WTC11 (cell line): ENCODE measurements around the gene ZNF615. TPM values are rescaled to one million over a fixed set of nuclear protein-coding genes. Genes with fewer than 3 reads are reported as not detected.

ENCODE experiments used
- ATAC-seq: fragments of 200-7000 bp; cut with Tn5 transposase; 2 replicates; pipeline ENCODE4 v1.10.0; 2021; ENCODE audit warnings: mild to moderate bottlenecking, moderate library complexity
- CTCF ChIA-PET: fragments of 300-600 bp; sonication (Branson Sonifier 250); formaldehyde crosslinking; loops from one replicate; lab custom pipeline; 2021; ENCODE audit warnings: antibody characterized with exemption; lab: Charles Lee
- POLR2A ChIA-PET: fragments of 350-600 bp; sonication (Branson Sonifier 250); formaldehyde crosslinking; loops from one replicate; lab custom pipeline; 2021; ENCODE audit warnings: antibody characterized with exemption; lab: Charles Lee
- DNase-seq: peaks from one replicate; pipeline ENCODE4 v3.0.0; 2021; ENCODE audit warnings: low spot score
- H3K27ac Mint-ChIP-seq: 2 replicates; pipeline ENCODE4 v1.8.0; 2021; ENCODE audit warnings: mixed read lengths
- H3K27me3 Mint-ChIP-seq: 2 replicates; pipeline ENCODE4 v1.8.0; 2021; ENCODE audit warnings: low read depth, mild to moderate bottlenecking, moderate library complexity, mixed read lengths
- H3K36me3 Mint-ChIP-seq: 2 replicates; pipeline ENCODE4 v1.8.0; 2021; ENCODE audit warnings: mixed read lengths
- H3K4me1 Mint-ChIP-seq: 2 replicates; pipeline ENCODE4 v1.8.0; 2022; ENCODE audit warnings: mixed read lengths
- H3K4me3 Mint-ChIP-seq: 2 replicates; pipeline ENCODE4 v1.8.0; 2021; ENCODE audit warnings: mild to moderate bottlenecking, moderate library complexity, mixed read lengths
- H3K9me3 Mint-ChIP-seq: 2 replicates; pipeline ENCODE4 v1.8.0; 2021; ENCODE audit warnings: mixed read lengths
- ATF3 ChIP-seq: sonication (generic); formaldehyde crosslinking; conservative IDR thresholded peaks from 2 replicates; pipeline ENCODE4 v1.8.1; 2022; ENCODE audit warnings: mild to moderate bottlenecking, missing genetic modification reagents
- CBFB ChIP-seq: sonication (generic); formaldehyde crosslinking; IDR thresholded peaks from 2 replicates; pipeline ENCODE4 v1.8.1; 2022; ENCODE audit warnings: mild to moderate bottlenecking, low read depth, missing genetic modification reagents
- E2F5 ChIP-seq: sonication (generic); formaldehyde crosslinking; IDR thresholded peaks from 2 replicates; pipeline ENCODE4 v1.8.1; 2022; ENCODE audit warnings: mild to moderate bottlenecking, moderate library complexity, missing genetic modification reagents
- FOXK1 ChIP-seq: sonication (generic); formaldehyde crosslinking; IDR thresholded peaks from 2 replicates; pipeline ENCODE4 v1.8.0; 2022; ENCODE audit warnings: mild to moderate bottlenecking, moderate library complexity, missing genetic modification reagents
- GRHL2 ChIP-seq: fragments of 250-450 bp; sonication (Bioruptor Pico); IDR thresholded peaks from 2 replicates; pipeline ENCODE4 v1.8.0; 2022; ENCODE audit warnings: mild to moderate bottlenecking, moderate library complexity; ENCODE audit not compliant: insufficient replicate concordance, severe bottlenecking
- NFATC4 ChIP-seq: fragments of 250-450 bp; sonication (Bioruptor Pico); IDR thresholded peaks from 2 replicates; pipeline ENCODE4 v1.9.0; 2021; ENCODE audit warnings: mild to moderate bottlenecking
- NR2C2 ChIP-seq: sonication (generic); formaldehyde crosslinking; IDR thresholded peaks from 2 replicates; pipeline ENCODE4 v1.8.0; 2022; ENCODE audit warnings: mild to moderate bottlenecking, missing genetic modification reagents
- NR3C1 ChIP-seq: sonication (generic); formaldehyde crosslinking; conservative IDR thresholded peaks from 2 replicates; pipeline ENCODE4 v1.8.1; 2023; ENCODE audit warnings: low read depth, mild to moderate bottlenecking, missing genetic modification reagents
- PRRX2 ChIP-seq: fragments of 250-450 bp; sonication (Bioruptor Pico); IDR thresholded peaks from 2 replicates; pipeline ENCODE4 v1.8.0; 2021; ENCODE audit warnings: mild to moderate bottlenecking
- ZBTB21 ChIP-seq: sonication (generic); formaldehyde crosslinking; IDR thresholded peaks from 2 replicates; pipeline ENCODE4 v1.8.1; 2023; ENCODE audit warnings: mild to moderate bottlenecking, missing genetic modification reagents, borderline replicate concordance
- ZNF138 ChIP-seq: sonication (generic); formaldehyde crosslinking; conservative IDR thresholded peaks from 2 replicates; pipeline ENCODE4 v1.8.1; 2022; ENCODE audit warnings: mild to moderate bottlenecking, moderate library complexity, missing genetic modification reagents
- ZNF317 ChIP-seq: sonication (generic); formaldehyde crosslinking; IDR thresholded peaks from 2 replicates; pipeline ENCODE4 v1.8.1; 2023; ENCODE audit warnings: low read depth, mild to moderate bottlenecking, moderate library complexity, missing genetic modification reagents, borderline replicate concordance
- ZNF416 ChIP-seq: fragments of 250-450 bp; sonication (Bioruptor Pico); IDR thresholded peaks from 2 replicates; pipeline ENCODE4 v1.9.0; 2021; ENCODE audit warnings: mild to moderate bottlenecking, inconsistent platforms
- ZNF425 ChIP-seq: fragments of 250-450 bp; sonication (Bioruptor Pico); conservative IDR thresholded peaks from 2 replicates; pipeline ENCODE4 v1.9.0; 2021; ENCODE audit warnings: mild to moderate bottlenecking
- total RNA-seq: library from RNA; stranded (reverse); gene quantifications from 3 replicates; pipeline ENCODE4 v1.2.3, GENCODE V29; 2021
- TF ChIP-seq, protein P1 (sequence below): sonication (generic); formaldehyde crosslinking; IDR thresholded peaks from 2 replicates; pipeline ENCODE4 v1.8.1; 2023; ENCODE audit warnings: mild to moderate bottlenecking, missing genetic modification reagents, borderline replicate concordance
- TF ChIP-seq, protein P2 (sequence below): fragments of 250-450 bp; sonication (Bioruptor Pico); IDR thresholded peaks from 2 replicates; pipeline ENCODE4 v1.9.0; 2021; ENCODE audit warnings: mild to moderate bottlenecking, borderline replicate concordance
- TF ChIP-seq, protein P3 (sequence below): sonication (generic); formaldehyde crosslinking; IDR thresholded peaks from 2 replicates; pipeline ENCODE4 v1.8.1; 2022; ENCODE audit warnings: missing genetic modification reagents, borderline replicate concordance

ZNF615 gene
- total RNA-seq, 1 experiment from 2014 or later: 11.9 TPM

DNA sequence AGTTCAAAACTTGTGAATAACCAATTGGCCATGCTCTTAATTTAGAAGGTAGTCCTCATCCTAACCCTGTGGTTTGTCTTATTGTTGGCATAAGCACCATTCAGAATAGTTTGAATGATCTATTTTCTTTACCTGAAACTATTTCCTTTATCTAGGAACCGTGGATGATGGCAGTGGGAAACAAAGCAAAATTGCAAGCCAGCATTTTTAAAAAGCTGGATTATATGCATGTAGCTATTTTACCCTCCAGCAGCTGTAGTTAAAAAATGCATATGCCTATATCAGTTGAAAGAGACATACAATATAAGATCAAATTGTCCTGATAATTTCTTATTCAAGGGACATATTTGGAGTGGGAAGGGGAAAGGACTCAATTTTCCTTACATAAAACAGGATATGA, 61.4 kb downstream of the ZNF615 start (continued):
- TF ChIP-seq NR3C1 (CRISPR knock-in tag) (no peak), PRRX2 (CRISPR knock-in tag) (no peak), ZNF425 (no peak), NFATC4 (no peak), ATF3 (CRISPR knock-in tag) (no peak)
- TF ChIP-seq, protein P1, sequence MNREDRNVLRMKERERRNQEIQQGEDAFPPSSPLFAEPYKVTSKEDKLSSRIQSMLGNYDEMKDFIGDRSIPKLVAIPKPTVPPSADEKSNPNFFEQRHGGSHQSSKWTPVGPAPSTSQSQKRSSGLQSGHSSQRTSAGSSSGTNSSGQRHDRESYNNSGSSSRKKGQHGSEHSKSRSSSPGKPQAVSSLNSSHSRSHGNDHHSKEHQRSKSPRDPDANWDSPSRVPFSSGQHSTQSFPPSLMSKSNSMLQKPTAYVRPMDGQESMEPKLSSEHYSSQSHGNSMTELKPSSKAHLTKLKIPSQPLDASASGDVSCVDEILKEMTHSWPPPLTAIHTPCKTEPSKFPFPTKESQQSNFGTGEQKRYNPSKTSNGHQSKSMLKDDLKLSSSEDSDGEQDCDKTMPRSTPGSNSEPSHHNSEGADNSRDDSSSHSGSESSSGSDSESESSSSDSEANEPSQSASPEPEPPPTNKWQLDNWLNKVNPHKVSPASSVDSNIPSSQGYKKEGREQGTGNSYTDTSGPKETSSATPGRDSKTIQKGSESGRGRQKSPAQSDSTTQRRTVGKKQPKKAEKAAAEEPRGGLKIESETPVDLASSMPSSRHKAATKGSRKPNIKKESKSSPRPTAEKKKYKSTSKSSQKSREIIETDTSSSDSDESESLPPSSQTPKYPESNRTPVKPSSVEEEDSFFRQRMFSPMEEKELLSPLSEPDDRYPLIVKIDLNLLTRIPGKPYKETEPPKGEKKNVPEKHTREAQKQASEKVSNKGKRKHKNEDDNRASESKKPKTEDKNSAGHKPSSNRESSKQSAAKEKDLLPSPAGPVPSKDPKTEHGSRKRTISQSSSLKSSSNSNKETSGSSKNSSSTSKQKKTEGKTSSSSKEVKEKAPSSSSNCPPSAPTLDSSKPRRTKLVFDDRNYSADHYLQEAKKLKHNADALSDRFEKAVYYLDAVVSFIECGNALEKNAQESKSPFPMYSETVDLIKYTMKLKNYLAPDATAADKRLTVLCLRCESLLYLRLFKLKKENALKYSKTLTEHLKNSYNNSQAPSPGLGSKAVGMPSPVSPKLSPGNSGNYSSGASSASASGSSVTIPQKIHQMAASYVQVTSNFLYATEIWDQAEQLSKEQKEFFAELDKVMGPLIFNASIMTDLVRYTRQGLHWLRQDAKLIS (CRISPR knock-in tag): no peak

DNA sequence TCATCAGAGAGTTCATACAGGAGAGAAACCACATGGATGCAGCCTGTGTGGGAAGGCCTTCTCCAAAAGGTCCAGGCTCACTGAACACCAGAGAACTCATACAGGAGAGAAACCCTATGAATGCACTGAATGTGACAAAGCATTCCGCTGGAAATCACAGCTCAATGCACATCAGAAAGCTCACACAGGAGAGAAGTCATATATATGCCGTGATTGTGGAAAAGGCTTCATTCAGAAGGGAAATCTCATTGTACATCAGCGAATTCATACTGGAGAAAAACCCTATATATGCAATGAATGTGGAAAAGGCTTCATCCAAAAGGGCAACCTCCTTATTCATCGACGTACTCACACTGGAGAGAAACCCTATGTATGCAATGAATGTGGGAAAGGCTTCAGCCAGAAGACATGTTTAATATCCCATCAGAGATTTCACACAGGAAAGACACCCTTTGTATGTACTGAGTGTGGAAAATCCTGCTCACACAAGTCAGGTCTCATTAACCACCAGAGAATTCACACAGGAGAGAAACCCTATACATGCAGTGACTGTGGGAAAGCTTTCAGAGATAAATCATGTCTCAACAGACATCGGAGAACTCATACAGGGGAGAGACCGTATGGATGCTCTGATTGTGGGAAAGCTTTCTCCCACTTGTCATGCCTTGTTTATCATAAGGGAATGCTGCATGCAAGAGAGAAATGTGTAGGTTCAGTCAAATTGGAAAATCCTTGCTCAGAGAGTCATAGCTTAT, 63.0 kb downstream of the ZNF615 start:
- no peak overlapping the region for H3K27ac Mint-ChIP-seq
- TF ChIP-seq ZNF317 (CRISPR knock-in tag) (no peak), NR2C2 (CRISPR knock-in tag) (no peak), CBFB (CRISPR knock-in tag) (no peak), FOXK1 (CRISPR knock-in tag) (no peak), NFATC4 (no peak), ZNF416 (CRISPR knock-in tag) (no peak), ZBTB21 (CRISPR knock-in tag) (no peak), GRHL2 (no peak), E2F5 (CRISPR knock-in tag) (no peak), ZNF138 (CRISPR knock-in tag) (no peak), PRRX2 (CRISPR knock-in tag) (no peak)
- TF ChIP-seq, protein P1 (CRISPR knock-in tag): no peak
- TF ChIP-seq, protein P2, sequence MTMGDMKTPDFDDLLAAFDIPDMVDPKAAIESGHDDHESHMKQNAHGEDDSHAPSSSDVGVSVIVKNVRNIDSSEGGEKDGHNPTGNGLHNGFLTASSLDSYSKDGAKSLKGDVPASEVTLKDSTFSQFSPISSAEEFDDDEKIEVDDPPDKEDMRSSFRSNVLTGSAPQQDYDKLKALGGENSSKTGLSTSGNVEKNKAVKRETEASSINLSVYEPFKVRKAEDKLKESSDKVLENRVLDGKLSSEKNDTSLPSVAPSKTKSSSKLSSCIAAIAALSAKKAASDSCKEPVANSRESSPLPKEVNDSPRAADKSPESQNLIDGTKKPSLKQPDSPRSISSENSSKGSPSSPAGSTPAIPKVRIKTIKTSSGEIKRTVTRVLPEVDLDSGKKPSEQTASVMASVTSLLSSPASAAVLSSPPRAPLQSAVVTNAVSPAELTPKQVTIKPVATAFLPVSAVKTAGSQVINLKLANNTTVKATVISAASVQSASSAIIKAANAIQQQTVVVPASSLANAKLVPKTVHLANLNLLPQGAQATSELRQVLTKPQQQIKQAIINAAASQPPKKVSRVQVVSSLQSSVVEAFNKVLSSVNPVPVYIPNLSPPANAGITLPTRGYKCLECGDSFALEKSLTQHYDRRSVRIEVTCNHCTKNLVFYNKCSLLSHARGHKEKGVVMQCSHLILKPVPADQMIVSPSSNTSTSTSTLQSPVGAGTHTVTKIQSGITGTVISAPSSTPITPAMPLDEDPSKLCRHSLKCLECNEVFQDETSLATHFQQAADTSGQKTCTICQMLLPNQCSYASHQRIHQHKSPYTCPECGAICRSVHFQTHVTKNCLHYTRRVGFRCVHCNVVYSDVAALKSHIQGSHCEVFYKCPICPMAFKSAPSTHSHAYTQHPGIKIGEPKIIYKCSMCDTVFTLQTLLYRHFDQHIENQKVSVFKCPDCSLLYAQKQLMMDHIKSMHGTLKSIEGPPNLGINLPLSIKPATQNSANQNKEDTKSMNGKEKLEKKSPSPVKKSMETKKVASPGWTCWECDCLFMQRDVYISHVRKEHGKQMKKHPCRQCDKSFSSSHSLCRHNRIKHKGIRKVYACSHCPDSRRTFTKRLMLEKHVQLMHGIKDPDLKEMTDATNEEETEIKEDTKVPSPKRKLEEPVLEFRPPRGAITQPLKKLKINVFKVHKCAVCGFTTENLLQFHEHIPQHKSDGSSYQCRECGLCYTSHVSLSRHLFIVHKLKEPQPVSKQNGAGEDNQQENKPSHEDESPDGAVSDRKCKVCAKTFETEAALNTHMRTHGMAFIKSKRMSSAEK: no peak
- TF ChIP-seq, protein P3, sequence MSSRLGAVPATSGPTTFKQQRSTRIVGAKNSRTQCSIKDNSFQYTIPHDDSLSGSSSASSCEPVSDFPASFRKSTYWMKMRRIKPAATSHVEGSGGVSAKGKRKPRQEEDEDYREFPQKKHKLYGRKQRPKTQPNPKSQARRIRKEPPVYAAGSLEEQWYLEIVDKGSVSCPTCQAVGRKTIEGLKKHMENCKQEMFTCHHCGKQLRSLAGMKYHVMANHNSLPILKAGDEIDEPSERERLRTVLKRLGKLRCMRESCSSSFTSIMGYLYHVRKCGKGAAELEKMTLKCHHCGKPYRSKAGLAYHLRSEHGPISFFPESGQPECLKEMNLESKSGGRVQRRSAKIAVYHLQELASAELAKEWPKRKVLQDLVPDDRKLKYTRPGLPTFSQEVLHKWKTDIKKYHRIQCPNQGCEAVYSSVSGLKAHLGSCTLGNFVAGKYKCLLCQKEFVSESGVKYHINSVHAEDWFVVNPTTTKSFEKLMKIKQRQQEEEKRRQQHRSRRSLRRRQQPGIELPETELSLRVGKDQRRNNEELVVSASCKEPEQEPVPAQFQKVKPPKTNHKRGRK (CRISPR knock-in tag): no peak

More for the DNA sequence above, 63.0 kb downstream of the ZNF615 start:
- Mint-ChIP-seq H3K4me1 (no peaks in the 10 kb centered on the region), H3K27me3 (peaks cover 10% of the 10 kb centered on the region), H3K4me3 (no peak overlapping the region), H3K9me3 (peaks cover 94% of the 10 kb centered on the region), H3K36me3 (peaks cover 96% of the 10 kb centered on the region)
- no peak for DNase-seq
- ChIA-PET POLR2A (no interaction called here), CTCF (no interaction called here)
- no peak for ATAC-seq
